HG02938 (cell line): Measurements from ENCODE around the gene STRADB.
"Not testable (repeated sequence)": the region's sequence is repeated elsewhere in the genome, so short reads cannot be mapped to it uniquely, and the experiment has no call there.

ENCODE experiments used
- ATAC-seq: cut with Tn5 transposase; IDR thresholded peaks from one replicate; pipeline ENCODE4 v1.9.1; 2021; ENCODE audit warnings: mild to moderate bottlenecking, moderate library complexity; ENCODE audit not compliant: unreplicated experiment

Gene STRADB

GRCh38 chr2:201465524-201465971 is 14.0 kb downstream of the STRADB start:
- ATAC-seq = no peak

DNA sequence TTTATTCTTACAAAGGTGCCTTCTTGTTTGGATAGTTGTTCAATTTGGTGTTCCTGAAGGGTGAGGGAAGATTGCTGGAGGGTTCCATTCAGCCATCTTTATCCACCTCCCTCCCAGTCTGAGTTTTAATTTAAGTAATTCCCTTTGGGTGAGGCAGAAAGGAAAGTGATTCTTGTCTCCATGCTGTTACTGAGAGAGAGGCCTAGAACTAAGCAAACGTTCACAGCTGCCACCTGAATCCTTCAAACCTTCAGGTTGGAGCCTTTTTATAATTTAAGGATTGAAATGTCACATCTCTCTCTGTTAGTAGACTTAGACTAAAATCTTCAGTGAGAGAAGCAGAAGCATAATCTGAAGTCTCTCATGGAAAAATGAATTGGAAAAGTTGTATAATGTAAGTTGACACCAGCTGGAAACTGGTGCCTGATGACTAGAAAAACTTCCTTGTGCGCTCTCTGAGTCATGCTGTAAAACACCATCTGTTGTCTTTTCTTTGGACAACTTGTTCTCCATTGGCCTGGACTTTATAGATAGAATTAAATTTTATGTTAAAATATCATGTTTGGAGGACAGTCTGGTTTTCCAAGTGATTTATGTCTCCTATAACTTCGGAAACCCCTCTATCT is 14.6 kb downstream of the STRADB start:
- ATAC-seq = no peak

- no peak for ATAC-seq
Observed at GRCh38 chr2:201467666-201468065, 16.1 kb downstream of the STRADB start.

DNA sequence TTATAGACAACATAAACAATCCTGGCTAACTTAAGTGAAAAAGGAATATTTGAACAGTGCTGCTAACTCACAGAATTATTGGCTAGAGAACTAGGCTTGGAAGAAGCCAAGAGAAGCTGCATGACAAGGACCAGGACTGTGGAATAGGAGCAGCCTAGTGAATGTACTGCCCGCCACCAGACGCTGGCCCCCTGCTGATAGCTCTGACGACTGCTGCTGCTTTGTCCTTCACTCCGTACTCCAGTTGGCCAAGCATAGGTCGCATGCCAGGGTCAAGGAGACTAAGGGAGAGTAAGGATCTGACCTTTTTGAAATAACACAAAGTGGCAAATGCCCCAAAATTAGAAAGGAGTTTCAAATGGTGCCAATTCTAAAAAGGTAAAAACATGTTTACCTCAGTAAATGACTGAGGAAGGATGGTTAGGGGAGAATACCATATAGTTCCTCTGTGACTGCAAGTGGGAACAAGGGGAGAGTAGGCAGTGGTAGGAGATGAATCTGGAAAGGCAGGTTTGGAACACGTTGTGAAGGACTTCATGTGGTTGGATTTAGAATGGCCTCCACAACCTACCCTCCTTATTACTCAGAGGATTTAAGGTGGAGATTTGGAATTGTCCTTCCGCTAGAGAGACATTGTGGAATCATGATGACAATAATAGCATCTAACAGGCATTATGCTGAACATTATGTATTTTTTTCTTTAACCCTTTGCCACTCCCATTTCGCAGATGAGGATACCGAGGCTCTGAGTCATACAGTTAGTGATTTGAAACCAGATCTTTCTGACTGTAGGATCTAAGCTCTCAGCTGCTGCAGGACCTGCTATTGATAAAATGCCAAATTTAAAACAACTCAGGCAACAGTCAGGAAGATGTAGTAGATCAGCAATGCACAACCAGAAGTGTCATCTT is 19.5 kb downstream of the STRADB start:
- ATAC-seq = no peak

DNA sequence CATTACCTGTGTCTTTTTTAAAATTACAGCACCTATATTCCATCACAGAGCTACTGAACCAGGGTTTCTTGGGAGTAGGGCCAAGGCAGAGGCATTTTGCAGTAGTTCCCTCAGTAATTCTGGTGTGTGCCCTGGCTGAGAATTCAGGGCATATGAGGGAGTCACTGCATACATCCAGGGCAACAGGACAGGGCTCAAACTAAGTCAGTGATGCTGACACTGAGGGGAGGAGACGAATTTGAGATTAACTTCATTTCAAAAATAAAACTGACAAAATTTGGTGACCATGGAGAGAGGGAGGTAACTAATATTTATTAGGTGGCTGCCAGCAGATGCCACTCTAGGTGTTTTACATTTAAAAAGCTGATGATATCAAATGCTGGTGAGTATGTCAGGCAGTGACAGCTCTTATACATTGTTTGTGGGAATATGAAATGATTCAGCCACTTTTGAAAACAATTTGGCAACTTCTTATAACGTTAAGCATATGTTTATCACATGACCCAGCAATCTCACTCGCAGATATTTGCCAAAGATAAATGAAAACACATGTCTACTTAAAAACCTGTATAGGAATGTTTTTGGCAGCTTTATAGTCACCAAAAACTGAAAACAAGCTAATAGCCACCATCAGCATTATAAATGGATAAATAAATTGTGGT is 20.3 kb downstream of the STRADB start:
- ATAC-seq = no peak

DNA sequence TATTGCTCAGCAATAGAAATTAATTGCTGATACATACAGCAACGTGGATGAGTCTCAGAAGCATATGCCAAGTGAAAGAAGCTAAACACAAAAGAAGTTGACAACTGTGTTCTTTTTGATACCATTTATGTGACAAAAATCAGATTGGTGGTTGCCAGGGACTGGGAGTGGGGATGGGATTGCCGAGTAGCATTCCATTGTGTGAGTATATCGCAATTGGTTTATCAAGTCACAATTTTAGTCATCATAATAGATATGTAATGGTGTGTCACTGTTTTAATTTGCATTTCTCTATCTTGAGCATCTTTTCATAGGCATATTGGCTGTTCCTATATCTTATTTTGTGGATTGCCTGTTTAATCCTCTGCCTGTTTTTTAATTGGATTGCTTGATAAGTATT is 20.9 kb downstream of the STRADB start:
- ATAC-seq = no peak

DNA sequence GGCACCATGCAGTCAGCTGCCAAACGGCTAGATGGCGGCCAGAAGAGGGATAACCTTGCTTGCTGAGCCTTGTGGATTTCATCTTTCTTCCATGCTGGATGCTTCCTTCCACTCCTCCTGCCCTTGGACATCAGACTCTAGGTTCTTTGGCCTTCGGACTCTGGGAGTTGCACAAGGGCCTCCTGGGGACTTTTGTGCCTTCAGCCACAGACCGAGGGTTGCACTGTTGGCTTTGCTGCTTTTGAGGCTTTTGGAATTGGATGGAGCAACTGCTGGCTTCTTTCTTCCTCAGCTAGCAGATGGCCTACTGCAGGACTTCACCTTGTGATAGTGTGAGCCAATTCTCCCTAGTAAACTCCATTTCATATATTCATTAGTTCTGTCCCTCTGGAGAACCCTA is 31.0 kb downstream of the STRADB start:
- no peak for ATAC-seq

- ATAC-seq = no peak
Observed at GRCh38 chr2:201483342-201483741, 31.8 kb downstream of the STRADB start.

GRCh38 chr2:201483758-201484157 is 32.2 kb downstream of the STRADB start:
- not testable (repeated sequence) for ATAC-seq

GRCh38 chr2:201484805-201485204 is 33.3 kb downstream of the STRADB start:
- ATAC-seq = no peak

- no peak for ATAC-seq
Observed at GRCh38 chr2:201490291-201490690, 38.8 kb downstream of the STRADB start.

DNA sequence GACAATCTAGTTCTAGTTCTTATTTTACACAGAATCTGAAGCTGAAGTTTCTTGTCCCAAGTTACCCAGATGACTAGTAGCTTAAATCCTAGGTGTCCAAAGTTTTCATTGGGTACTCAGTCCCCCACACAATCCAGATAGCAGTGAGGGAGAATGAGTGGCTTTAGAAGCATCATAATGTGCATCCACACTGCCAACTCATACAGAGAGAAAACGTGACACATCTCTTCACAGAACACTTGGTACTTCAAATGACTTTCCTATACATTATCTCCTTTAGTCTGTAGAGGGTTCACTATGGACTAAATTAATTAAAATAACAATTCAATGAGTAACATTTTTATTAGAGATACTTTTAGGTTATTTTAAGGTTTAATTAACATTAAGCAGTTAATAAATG is 45.2 kb downstream of the STRADB start:
- no peak for ATAC-seq

- no peak for ATAC-seq
Observed at GRCh38 chr2:201500534-201500933, 49.0 kb downstream of the STRADB start.

DNA sequence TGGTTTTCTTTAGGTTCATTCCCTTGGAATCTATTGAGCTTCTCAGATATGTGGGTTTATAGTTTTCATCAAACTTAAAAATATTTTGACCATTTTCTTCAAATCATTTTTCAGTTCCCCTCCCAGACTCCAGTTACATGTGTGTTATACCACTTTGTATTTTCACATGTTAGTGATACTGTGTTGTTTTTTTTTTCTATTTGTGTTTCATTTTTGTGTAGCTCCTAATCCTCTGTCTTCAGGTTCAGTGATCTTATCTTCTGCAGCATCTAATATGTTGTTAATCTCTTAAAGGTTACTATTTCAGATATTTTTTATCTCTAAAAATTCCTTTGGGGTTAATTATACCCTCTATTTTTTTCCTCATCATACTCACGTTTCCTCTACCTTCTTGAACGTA is 51.2 kb downstream of the STRADB start:
- no peak for ATAC-seq

DNA sequence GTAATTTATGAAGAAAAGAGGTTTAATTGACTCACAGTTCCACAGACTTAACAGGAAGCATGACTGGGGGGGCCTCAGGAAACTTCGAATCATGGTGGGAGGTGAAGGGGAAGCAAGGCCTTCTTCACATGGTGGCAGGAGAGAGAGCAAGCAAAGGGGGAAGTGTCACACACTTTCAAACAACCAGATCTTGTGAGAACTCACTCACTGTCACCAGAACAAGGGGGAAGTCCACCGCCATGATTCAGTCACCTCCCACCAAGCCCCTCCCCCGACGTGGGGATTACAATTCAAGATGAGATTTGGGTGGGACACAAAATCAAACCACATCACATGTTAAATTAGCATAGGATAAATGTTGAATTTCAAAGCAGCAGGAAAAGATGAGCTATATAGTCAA is 56.2 kb downstream of the STRADB start:
- ATAC-seq = no peak

DNA sequence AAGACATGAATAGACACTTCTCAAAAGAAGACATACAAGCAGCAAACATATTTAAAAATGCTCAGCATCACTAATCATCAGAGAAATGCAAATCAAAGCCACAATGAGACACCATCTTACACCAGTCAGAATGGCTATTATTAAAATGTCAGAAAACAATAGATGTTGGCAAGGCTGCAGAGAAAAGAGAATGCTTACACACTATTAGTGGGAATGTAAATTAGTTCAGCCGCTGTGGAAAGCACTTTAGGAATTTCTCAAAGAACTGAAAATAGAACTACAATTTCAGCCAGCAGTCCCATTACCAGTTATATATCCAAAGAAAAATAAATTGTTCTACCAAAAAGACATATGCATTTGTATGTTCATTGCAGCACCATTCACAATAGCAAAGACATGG is 61.7 kb downstream of the STRADB start:
- no peak for ATAC-seq

DNA sequence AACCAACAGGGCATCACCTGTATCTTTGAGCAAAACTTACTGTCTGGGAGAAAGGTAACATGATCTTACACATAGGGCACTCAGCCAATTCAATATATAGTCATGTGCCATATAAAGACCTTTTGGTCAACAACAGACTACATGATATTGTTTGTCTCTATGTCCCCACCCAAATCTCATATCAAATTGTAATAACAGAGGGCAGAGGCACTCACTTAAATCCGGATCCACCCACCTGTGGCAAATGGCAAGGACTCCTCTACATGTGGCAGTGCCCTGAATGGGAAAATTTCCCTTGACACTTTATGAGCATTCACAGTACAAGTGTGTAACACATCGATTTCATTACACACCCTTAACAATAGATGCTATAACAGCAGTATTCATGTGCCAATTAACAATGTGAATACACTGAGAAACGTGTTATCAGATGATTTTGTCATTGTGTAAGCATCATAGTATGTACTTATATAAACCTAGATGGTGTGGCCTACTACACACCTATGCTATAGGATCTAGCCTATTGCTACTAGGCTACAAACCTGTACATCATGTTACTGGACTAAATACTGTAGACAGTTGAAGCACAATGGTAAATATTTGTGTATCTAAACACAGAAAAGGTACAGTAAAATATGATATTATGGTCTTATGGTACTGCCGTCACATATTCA is 64.2 kb downstream of the STRADB start:
- ATAC-seq = no peak

DNA sequence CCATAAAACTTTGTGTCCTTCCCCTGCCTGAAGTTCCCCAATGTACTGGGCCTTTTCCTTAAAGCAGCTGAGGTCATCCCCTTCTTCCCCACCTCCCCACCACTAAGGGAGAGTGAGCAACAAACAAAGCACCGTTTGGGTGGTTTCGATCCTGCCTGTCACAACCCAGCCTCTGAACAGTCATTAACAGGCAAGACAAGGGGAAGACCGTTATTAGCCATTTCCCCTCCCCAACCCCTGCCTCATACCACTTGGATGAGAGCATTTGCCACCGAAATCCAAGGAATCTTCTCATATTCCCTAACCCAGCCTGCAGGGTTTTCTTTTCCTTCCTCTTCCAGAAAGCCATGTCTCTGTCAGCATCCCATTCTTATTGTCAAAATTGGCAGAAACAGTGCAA is 65.6 kb downstream of the STRADB start:
- ATAC-seq = no peak

DNA sequence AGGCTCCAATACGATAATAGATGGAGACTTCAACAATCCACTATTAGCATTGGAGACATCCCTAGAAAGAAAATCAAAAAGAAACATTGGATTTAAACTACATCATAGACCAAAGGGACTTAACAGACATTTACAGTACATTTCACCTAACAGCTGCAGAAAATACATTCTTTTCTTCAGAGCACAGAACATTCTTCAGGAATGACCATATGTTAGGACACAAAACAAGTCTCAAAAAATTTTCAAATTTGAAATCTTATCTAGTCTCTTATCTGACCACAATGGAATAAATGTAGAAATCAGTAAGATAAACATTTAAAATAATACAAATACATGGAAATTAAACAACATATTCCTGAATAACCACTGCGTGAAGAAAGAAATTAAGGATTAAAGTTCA is 68.7 kb downstream of the STRADB start:
- ATAC-seq = no peak

DNA sequence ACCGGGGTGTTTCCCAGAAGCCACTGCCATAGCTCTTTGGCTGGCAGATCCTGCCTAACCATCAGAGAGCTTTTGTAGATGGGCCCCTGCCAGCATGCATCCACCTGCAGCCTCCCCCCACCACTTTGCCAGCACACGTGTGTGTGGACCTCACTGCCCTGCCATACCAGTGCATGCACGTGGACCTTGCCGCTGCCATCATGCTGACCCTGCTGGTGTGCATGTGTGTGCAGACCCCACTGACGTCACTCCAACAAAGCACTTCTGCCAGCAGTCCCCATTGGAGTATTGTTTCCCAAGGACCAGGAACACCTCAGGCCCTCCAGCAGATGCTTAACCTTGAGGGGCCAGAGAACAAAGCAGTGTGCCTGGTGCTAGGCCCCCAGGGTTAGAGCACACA is 71.4 kb downstream of the STRADB start:
- no peak for ATAC-seq

DNA sequence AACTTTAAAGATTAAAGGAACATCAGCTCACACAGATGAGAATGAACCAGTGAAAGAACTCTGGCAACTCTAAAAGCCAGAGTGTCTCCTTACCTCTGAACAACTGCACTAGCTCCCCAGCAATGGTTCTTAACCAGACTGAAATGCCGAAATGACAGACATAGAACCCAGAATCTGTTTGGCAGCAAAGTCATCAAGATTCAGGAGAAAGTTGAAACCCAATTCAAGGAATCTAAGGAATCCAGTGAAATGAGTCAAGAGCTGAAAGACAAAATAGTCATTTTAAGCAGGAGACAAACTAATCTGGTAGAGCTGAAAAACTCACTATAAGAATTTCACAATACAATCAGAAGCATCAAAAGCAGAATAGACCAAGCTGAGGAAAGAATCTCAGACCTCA is 72.0 kb downstream of the STRADB start:
- no peak for ATAC-seq
